GM12878 (cell line): Measurements from ENCODE around the gene MAGI2. TPM values are rescaled to one million over a fixed set of nuclear protein-coding genes. Genes with fewer than 3 reads are reported as not detected.

ENCODE experiments used
- CEBPZ ChIP-seq: fragments of 150-350 bp; IDR thresholded peaks from 2 replicates; pipeline ENCODE4 v1.6.1; 2016; ENCODE audit warnings: low read depth, low read length
- ELK1 ChIP-seq: IDR thresholded peaks from 2 replicates; pipeline ENCODE4 v1.6.1; 2012; ENCODE audit warnings: low read depth, low read length, improper control_type of control experiment
- ETV6 ChIP-seq, 2 experiments: fragments of 450-650 bp in 1 of 2; IDR thresholded peaks in 1 of 2; conservative IDR thresholded peaks in 1 of 2; 2 replicates each; pipeline ENCODE4 v1.6.1; 2014; ENCODE audit warnings: antibody characterized with exemption in 1 of 2, borderline replicate concordance in 1 of 2, low read depth in 1 of 2, mild to moderate bottlenecking in 1 of 2, moderate library complexity in 1 of 2
- RELA ChIP-seq: fragments of 450-650 bp; IDR thresholded peaks from 2 replicates; pipeline ENCODE4 v1.8.0; 2014; ENCODE audit warnings: borderline replicate concordance; ENCODE audit not compliant: partially characterized antibody
- SP1 ChIP-seq: IDR thresholded peaks from one replicate; pipeline ENCODE4 v1.6.1; 2011; ENCODE audit warnings: low read depth, low read length
- SRF ChIP-seq, 2 experiments: IDR thresholded peaks; 2 replicates each; pipeline ENCODE4 v1.6.1; 2011; ENCODE audit warnings: low read depth in 2 of 2, low read length in 2 of 2, mild to moderate bottlenecking in 1 of 2, moderate library complexity in 1 of 2
- TAF1 ChIP-seq: IDR thresholded peaks from 2 replicates; pipeline ENCODE4 v1.6.1; 2011; ENCODE audit warnings: mild to moderate bottlenecking, low read depth, low read length, borderline replicate concordance
- ZBTB11 ChIP-seq: fragments of 450-650 bp; formaldehyde crosslinking; IDR thresholded peaks from 2 replicates; pipeline ENCODE4 v1.5.0; 2022; ENCODE audit warnings: mild to moderate bottlenecking, missing genetic modification characterization
- polyA plus RNA-seq, 11 experiments: library from polyadenylated mRNA; depleted of rRNA in 4 of 11; unstranded in 6 of 11; stranded (reverse) in 5 of 11; fragments of >200 nt; fragmentation: Nextera tagmentation in 4 of 11; fragmentation: Illumina TruSeq in 1 of 11; extraction: Ambion mirVana in 4 of 11; extraction: Trizol in 1 of 11; gene quantifications; 1 replicate in 1 of 11; 2 replicates in 10 of 11; pipeline versions ENCODE4 v1.2.1 to v1.2.3, GENCODE V29; 2011 to 2016; ENCODE audit warnings: inconsistent platforms in 2 of 11, missing spikeins in 2 of 11, low read depth in 1 of 11
- total RNA-seq, 4 experiments: library from RNA; depleted of rRNA in 3 of 4; stranded (reverse); fragments of >200 nt in 3 of 4; fragmentation: Illumina TruSeq in 1 of 4; extraction: Trizol in 1 of 4; gene quantifications; 2 replicates each; pipeline versions ENCODE4 v1.2.1 to v1.2.3, GENCODE V29; 2013 to 2021

The MAGI2 gene
- total and polyA plus RNA-seq, 10 of the 15 experiments (the other 5 are each of a cell fraction or from before 2014, with no cell fraction given), result 0.01 to 0.31 (median 0.05) TPM; not detected in 2

- TF ChIP-seq SRF (IDR thresholded peaks at IDR 0.05; ENCODE audit: low read depth in 2 of 2, low read length in 2 of 2) (no peak), ELK1 (no peak), RELA (no peak), ETV6 (conservative IDR thresholded peaks at IDR 0.05 in 1 of 2, IDR thresholded peaks at IDR 0.05 in 1 of 2; ENCODE audit: borderline replicate concordance in 1 of 2, low read depth in 1 of 2) (no peak), TAF1 (no peak), CEBPZ (no peak), SP1 (no peak), ZBTB11 (CRISPR knock-in tag) (no peak)
Observed at GRCh38 chr7:78396210-78396609, 1057.3 kb downstream of the MAGI2 start (continued).
